Neutrophil (primary cell): ENCODE measurements around the gene DYNLL1.
A peak's percentile ranks its signal among the peaks of the same experiment; 100 is the strongest.

Experiments used
- H3K27ac ChIP-seq: fragments of 200-600 bp; sonication (generic); 2 replicates; pipeline ENCODE4 v1.5.1; 2016; ENCODE audit warnings: mild to moderate bottlenecking, moderate library complexity
- H3K27me3 ChIP-seq: fragments of 200-600 bp; sonication (generic); 2 replicates; pipeline ENCODE4 v1.6.0; 2016; ENCODE audit warnings: mild to moderate bottlenecking
- H3K36me3 ChIP-seq: fragments of 200-600 bp; sonication (generic); 2 replicates; pipeline ENCODE4 v1.5.1; 2017
- H3K4me1 ChIP-seq, 2 experiments: fragments of 200-600 bp in 1 of 2; sonication (generic) in 1 of 2; 1 replicate in 1 of 2; 2 replicates in 1 of 2; pipeline versions ENCODE4 v1.5.1 to v1.6.1; 2013 to 2016; ENCODE audit warnings: low read depth in 1 of 2, low read length in 1 of 2, mild to moderate bottlenecking in 1 of 2, moderate library complexity in 1 of 2; ENCODE audit not compliant: control insufficient read depth in 1 of 2, insufficient read depth in 1 of 2
- H3K4me3 ChIP-seq, 2 experiments: fragments of 200-600 bp in 1 of 2; sonication (generic) in 1 of 2; 1 replicate in 1 of 2; 2 replicates in 1 of 2; pipeline ENCODE4 v1.5.1; 2013 to 2016; ENCODE audit warnings: low read depth in 1 of 2, low read length in 1 of 2, mild to moderate bottlenecking in 1 of 2, moderate library complexity in 1 of 2
- H3K9me3 ChIP-seq: fragments of 200-600 bp; sonication (generic); 2 replicates; pipeline ENCODE4 v1.5.1; 2016
- TF ChIP-seq, protein P1 (sequence below): fragments of 200-600 bp; sonication (generic); IDR thresholded peaks from 2 replicates; pipeline ENCODE4 v1.5.1; 2016; ENCODE audit warnings: antibody characterized with exemption

Gene DYNLL1

GRCh38 chr12:120496413-120497340, 764 bp downstream of the DYNLL1 start:
- Histone ChIP-seq H3K9me3 (no peaks in the 10 kb centered on the region), H3K4me1 (peaks cover 11 to 16% of the 10 kb centered on the region in 2 experiments), H3K27ac (peak overlapping the region; percentile 47), H3K36me3 (peaks cover 14% of the 10 kb centered on the region), H3K4me3 (peak overlapping the region; percentile 76 to 80), H3K27me3 (no peaks in the 10 kb centered on the region)
- TF ChIP-seq, protein P1, sequence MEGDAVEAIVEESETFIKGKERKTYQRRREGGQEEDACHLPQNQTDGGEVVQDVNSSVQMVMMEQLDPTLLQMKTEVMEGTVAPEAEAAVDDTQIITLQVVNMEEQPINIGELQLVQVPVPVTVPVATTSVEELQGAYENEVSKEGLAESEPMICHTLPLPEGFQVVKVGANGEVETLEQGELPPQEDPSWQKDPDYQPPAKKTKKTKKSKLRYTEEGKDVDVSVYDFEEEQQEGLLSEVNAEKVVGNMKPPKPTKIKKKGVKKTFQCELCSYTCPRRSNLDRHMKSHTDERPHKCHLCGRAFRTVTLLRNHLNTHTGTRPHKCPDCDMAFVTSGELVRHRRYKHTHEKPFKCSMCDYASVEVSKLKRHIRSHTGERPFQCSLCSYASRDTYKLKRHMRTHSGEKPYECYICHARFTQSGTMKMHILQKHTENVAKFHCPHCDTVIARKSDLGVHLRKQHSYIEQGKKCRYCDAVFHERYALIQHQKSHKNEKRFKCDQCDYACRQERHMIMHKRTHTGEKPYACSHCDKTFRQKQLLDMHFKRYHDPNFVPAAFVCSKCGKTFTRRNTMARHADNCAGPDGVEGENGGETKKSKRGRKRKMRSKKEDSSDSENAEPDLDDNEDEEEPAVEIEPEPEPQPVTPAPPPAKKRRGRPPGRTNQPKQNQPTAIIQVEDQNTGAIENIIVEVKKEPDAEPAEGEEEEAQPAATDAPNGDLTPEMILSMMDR: no peak

GRCh38 chr12:120497524-120498150, 1.7 kb downstream of the DYNLL1 start:
- Histone ChIP-seq H3K36me3 (peaks cover 14% of the 10 kb centered on the region), H3K9me3 (no peaks in the 10 kb centered on the region), H3K27me3 (no peaks in the 10 kb centered on the region), H3K4me3 (no peak overlapping the region), H3K27ac (no peak overlapping the region), H3K4me1 (peaks cover 11 to 16% of the 10 kb centered on the region in 2 experiments)
- TF ChIP-seq, protein P1: no peak

- Histone ChIP-seq H3K9me3 (no peaks in the 10 kb centered on the region), H3K4me1 (peaks cover 11 to 16% of the 10 kb centered on the region in 2 experiments), H3K36me3 (peaks cover 23% of the 10 kb centered on the region), H3K27me3 (no peaks in the 10 kb centered on the region), H3K27ac (no peak overlapping the region), H3K4me3 (no peak overlapping the region)
- TF ChIP-seq, protein P1: no peak
Measured at GRCh38 chr12:120498870-120499515, 3.1 kb downstream of the DYNLL1 start.

- TF ChIP-seq, protein P1: no peak
- Histone ChIP-seq H3K27me3 (no peaks in the 10 kb centered on the region), H3K4me3 (no peak overlapping the region), H3K27ac (no peak overlapping the region), H3K9me3 (no peaks in the 10 kb centered on the region), H3K36me3 (peaks cover 30% of the 10 kb centered on the region), H3K4me1 (peaks cover 11 to 12% of the 10 kb centered on the region in 2 experiments)
Measured at GRCh38 chr12:120500581-120500980, 4.7 kb downstream of the DYNLL1 start.

DNA sequence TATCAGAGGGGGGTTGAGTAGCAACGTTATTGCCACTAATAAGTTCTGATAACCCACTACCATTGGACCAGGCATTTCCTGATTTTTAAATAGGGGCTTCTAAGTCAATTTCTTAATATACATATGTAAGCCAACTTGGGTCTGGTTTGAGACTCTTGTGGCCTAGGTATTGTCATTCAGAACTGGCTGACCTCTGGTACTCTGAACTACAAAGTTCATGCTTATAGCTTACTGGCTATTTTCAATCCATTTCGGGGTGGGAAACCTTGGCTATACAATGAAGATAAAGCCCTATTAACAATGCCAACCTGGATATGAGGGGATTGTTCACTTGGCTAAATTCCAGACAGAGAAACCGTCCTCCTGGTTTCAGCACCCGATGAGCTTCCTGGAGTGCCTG, 8.7 kb downstream of the DYNLL1 start:
- Histone ChIP-seq H3K4me3 (no peak overlapping the region), H3K36me3 (peaks cover 36% of the 10 kb centered on the region), H3K27ac (no peak overlapping the region), H3K9me3 (no peaks in the 10 kb centered on the region), H3K27me3 (no peaks in the 10 kb centered on the region), H3K4me1 (no peaks in the 10 kb centered on the region)
- TF ChIP-seq, protein P1: no peak
